SK-N-SH treated with all-trans-retinoic acid at 6 μM for 48 hours (cell line): ENCODE measurements around the gene LDB2.

ENCODE experiments used
- ATAC-seq: fragments of 200-7000 bp; cut with Tn5 transposase; 3 replicates; pipeline ENCODE4 v1.9.1; 2020; ENCODE audit warnings: mild to moderate bottlenecking, moderate library complexity
- ARNTL ChIP-seq: fragments of 450-650 bp; formaldehyde crosslinking; IDR thresholded peaks from 2 replicates; pipeline ENCODE4 v1.5.0; 2020; ENCODE audit warnings: low read depth, mild to moderate bottlenecking, moderate library complexity, borderline replicate concordance
- BACH2 ChIP-seq: fragments of 250-450 bp; sonication (Bioruptor Pico); IDR thresholded peaks from 2 replicates; pipeline ENCODE4 v1.9.0; 2021; ENCODE audit warnings: mild to moderate bottlenecking, borderline replicate concordance
- CREB5 ChIP-seq: fragments of 250-450 bp; sonication (Bioruptor Pico); IDR thresholded peaks from 2 replicates; pipeline ENCODE4 v1.5.1; 2020; ENCODE audit warnings: low read depth, mild to moderate bottlenecking, moderate library complexity
- CSDC2 ChIP-seq: fragments of 250-450 bp; sonication (Bioruptor Pico); IDR thresholded peaks from 2 replicates; pipeline ENCODE4 v1.5.0; 2020; ENCODE audit warnings: mild to moderate bottlenecking, moderate library complexity
- CSRNP3 ChIP-seq: fragments of 250-450 bp; sonication (Bioruptor Pico); IDR thresholded peaks from 2 replicates; pipeline ENCODE4 v1.5.1; 2021; ENCODE audit warnings: mild to moderate bottlenecking, moderate library complexity
- ESRRG ChIP-seq: fragments of 250-450 bp; sonication (Bioruptor Pico); IDR thresholded peaks from 2 replicates; pipeline ENCODE4 v1.6.1; 2021; ENCODE audit warnings: mild to moderate bottlenecking
- GLIS3 ChIP-seq: fragments of 250-450 bp; sonication (Bioruptor Pico); IDR thresholded peaks from 2 replicates; pipeline ENCODE4 v1.5.0; 2020; ENCODE audit warnings: mild to moderate bottlenecking, moderate library complexity
- ISL1 ChIP-seq: fragments of 250-450 bp; sonication (Bioruptor Pico); IDR thresholded peaks from 2 replicates; pipeline ENCODE4 v2.1.2; 2022; ENCODE audit warnings: mild to moderate bottlenecking, moderate library complexity
- OSR1 ChIP-seq: fragments of 250-450 bp; sonication (Bioruptor Pico); IDR thresholded peaks from 2 replicates; pipeline ENCODE4 v1.8.0; 2022; ENCODE audit warnings: moderate library complexity, mild to moderate bottlenecking, inconsistent platforms
- PATZ1 ChIP-seq: fragments of 250-450 bp; sonication (Bioruptor Pico); IDR thresholded peaks from 2 replicates; pipeline ENCODE4 v1.8.0; 2020; ENCODE audit warnings: mild to moderate bottlenecking, moderate library complexity, borderline replicate concordance
- POU6F1 ChIP-seq: fragments of 250-450 bp; sonication (Bioruptor Pico); IDR thresholded peaks from 2 replicates; pipeline ENCODE4 v1.8.0; 2021; ENCODE audit warnings: low read depth, mild to moderate bottlenecking, moderate library complexity, borderline replicate concordance
- RARB ChIP-seq: fragments of 250-450 bp; sonication (Bioruptor Pico); IDR thresholded peaks from 2 replicates; pipeline ENCODE4 v1.8.0; 2021; ENCODE audit warnings: mild to moderate bottlenecking, moderate library complexity
- SNAI2 ChIP-seq: fragments of 250-450 bp; sonication (Bioruptor Pico); IDR thresholded peaks from 2 replicates; pipeline ENCODE4 v1.5.0; 2020; ENCODE audit warnings: mild to moderate bottlenecking, moderate library complexity
- TCF4 ChIP-seq: fragments of 250-450 bp; sonication (Bioruptor Pico); IDR thresholded peaks from 2 replicates; pipeline ENCODE4 v1.8.0; 2021; ENCODE audit warnings: mild to moderate bottlenecking, moderate library complexity, borderline replicate concordance
- TSHZ2 ChIP-seq: fragments of 250-450 bp; sonication (Bioruptor Pico); IDR thresholded peaks from 2 replicates; pipeline ENCODE4 v1.5.0; 2020; ENCODE audit warnings: mild to moderate bottlenecking, moderate library complexity
- ZC3H10 ChIP-seq: fragments of 250-450 bp; sonication (Bioruptor Pico); IDR thresholded peaks from 2 replicates; pipeline ENCODE4 v1.5.1; 2021; ENCODE audit warnings: mild to moderate bottlenecking, moderate library complexity
- ZNF565 ChIP-seq: fragments of 450-650 bp; formaldehyde crosslinking; conservative IDR thresholded peaks from 2 replicates; pipeline ENCODE4 v1.5.0; 2020; ENCODE audit warnings: low read depth, mild to moderate bottlenecking, moderate library complexity
- ZNF70 ChIP-seq: fragments of 450-650 bp; formaldehyde crosslinking; IDR thresholded peaks from 2 replicates; pipeline ENCODE4 v1.5.0; 2020; ENCODE audit warnings: mild to moderate bottlenecking, moderate library complexity
- ZNF8 ChIP-seq: fragments of 450-650 bp; formaldehyde crosslinking; IDR thresholded peaks from 2 replicates; pipeline ENCODE4 v1.5.0; 2020; ENCODE audit warnings: mild to moderate bottlenecking, moderate library complexity

Gene LDB2

GRCh38 chr4:16858275-16858752, 40.1 kb downstream of the LDB2 start:
- TF ChIP-seq SNAI2 (CRISPR knock-in tag) (no peak), GLIS3 (CRISPR knock-in tag) (no peak), ZNF565 (CRISPR knock-in tag) (no peak), RARB (CRISPR knock-in tag) (no peak), ZC3H10 (CRISPR knock-in tag) (no peak), PATZ1 (CRISPR knock-in tag) (no peak)
- no peak for ATAC-seq

- TF ChIP-seq ZNF8 (CRISPR knock-in tag) (no peak), SNAI2 (CRISPR knock-in tag) (no peak), ZC3H10 (CRISPR knock-in tag) (no peak), GLIS3 (CRISPR knock-in tag) (no peak), ZNF70 (CRISPR knock-in tag) (no peak), TCF4 (no peak)
Observed at GRCh38 chr4:16857425-16857824, 41.0 kb downstream of the LDB2 start.

GRCh38 chr4:16853640-16854039, 44.8 kb downstream of the LDB2 start:
- TF ChIP-seq ZNF565 (CRISPR knock-in tag), result no peak
- no peak for TF ChIP-seq ARNTL (CRISPR knock-in tag)
- TF ChIP-seq RARB (CRISPR knock-in tag), result no peak
- TF ChIP-seq ISL1 (CRISPR knock-in tag), result no peak
- TF ChIP-seq PATZ1 (CRISPR knock-in tag), result no peak
- no peak for TF ChIP-seq POU6F1
- TF ChIP-seq TSHZ2 (CRISPR knock-in tag), result no peak
- TF ChIP-seq ZNF8 (CRISPR knock-in tag), result no peak
- TF ChIP-seq GLIS3 (CRISPR knock-in tag), result no peak
- no peak for TF ChIP-seq CSRNP3
- no peak for TF ChIP-seq SNAI2 (CRISPR knock-in tag)
- no peak for TF ChIP-seq ZNF70 (CRISPR knock-in tag)
- TF ChIP-seq BACH2, result no peak
- TF ChIP-seq TCF4, result no peak
- no peak for TF ChIP-seq ESRRG (CRISPR knock-in tag)
- no peak for TF ChIP-seq OSR1 (CRISPR knock-in tag)
- no peak for TF ChIP-seq CREB5 (CRISPR knock-in tag)
- no peak for TF ChIP-seq CSDC2 (CRISPR knock-in tag)

More at GRCh38 chr4:16857425-16857824, 41.0 kb downstream of the LDB2 start:
- ATAC-seq, result no peak

More at GRCh38 chr4:16853640-16854039, 44.8 kb downstream of the LDB2 start:
- no peak for ATAC-seq
